Spinal cord (tissue), 10 donors: ENCODE data around the gene KLHDC4. TPM values are rescaled to one million over a fixed set of nuclear protein-coding genes. Genes with fewer than 3 reads are reported as not detected.
"Not testable (repeated sequence)": the region's sequence is repeated elsewhere in the genome, so short reads cannot be mapped to it uniquely, and the experiment has no call there.

Source experiments
- DNase-seq, 6 donors: peaks; one replicate each; pipeline versions ENCODE4 v3.0.0 to v3.0.0-alpha.2; 2013 to 2015; ENCODE audit warnings: low spot score in 6 of 6, low read depth in 4 of 6
- H3K27ac ChIP-seq: one replicate; pipeline ENCODE4 v1.5.1; 2013; ENCODE audit warnings: low read depth, low read length, control low read depth
- H3K27me3 ChIP-seq: one replicate; pipeline ENCODE4 v1.6.1; 2013; ENCODE audit warnings: low read length; ENCODE audit not compliant: control insufficient read depth, insufficient read depth
- H3K36me3 ChIP-seq: one replicate; pipeline ENCODE4 v1.6.1; 2013; ENCODE audit warnings: low read length; ENCODE audit not compliant: control insufficient read depth, insufficient read depth
- H3K4me1 ChIP-seq: one replicate; pipeline ENCODE4 v1.6.1; 2013; ENCODE audit warnings: low read length; ENCODE audit not compliant: control insufficient read depth, insufficient read depth
- H3K4me3 ChIP-seq: one replicate; pipeline ENCODE4 v1.5.1; 2013; ENCODE audit warnings: low read depth, low read length, control low read depth
- H3K9me3 ChIP-seq: one replicate; pipeline ENCODE4 v1.6.1; 2013; ENCODE audit warnings: low read length; ENCODE audit not compliant: control insufficient read depth, insufficient read depth
- WGBS: methylation state at CpG from one replicate; pipeline ENCODE4 v1.1.5; 2013; ENCODE audit warnings: missing lambda C conversion rate; ENCODE audit not compliant: insufficient coverage; 5-methylcytosine and 5-hydroxymethylcytosine counted together
- polyA plus RNA-seq, 2 donors: library from polyadenylated mRNA; unstranded; fragments of 120-200 nt; gene quantifications; one replicate each; pipeline ENCODE4 v1.2.1, GENCODE V29; 2013; ENCODE audit not compliant: insufficient read length in 2 of 2
- total RNA-seq, 2 donors: library from RNA; depleted of rRNA in 1 of 2; stranded (reverse); fragments of 120-200 nt in 1 of 2; fragments of >200 nt in 1 of 2; gene quantifications; one replicate each; pipeline versions ENCODE4 v1.2.3 to v1.2.4, GENCODE V29; 2013 to 2014
- donor health status: healthy.

Gene KLHDC4
- total and polyA plus RNA-seq, 4 donors, result 14.1 to 52.3 (median 29.9) TPM

- no peak overlapping the region for H3K27ac ChIP-seq
- H3K36me3 ChIP-seq, result peaks cover 56% of the 10 kb centered on the region
- no peaks in the 10 kb centered on the region for H3K27me3 ChIP-seq
- H3K9me3 ChIP-seq, result no peaks in the 10 kb centered on the region
- no peak for DNase-seq
- WGBS, result 89% methylated on average over 18 of the region's 19 CpGs
- H3K4me3 ChIP-seq, result no peak overlapping the region
- H3K4me1 ChIP-seq, result peaks cover 31% of the 10 kb centered on the region
These were observed 41.1 kb downstream of the KLHDC4 start for GRCh38 chr16:87724490-87725291.

- peak in 5 of 6 donors; percentile 64 to 93 (median 68) for DNase-seq
- H3K27ac ChIP-seq, result peak overlapping the region; percentile 57
- H3K9me3 ChIP-seq, result no peaks in the 10 kb centered on the region
- H3K4me1 ChIP-seq, result peaks cover 31% of the 10 kb centered on the region
- H3K4me3 ChIP-seq, result no peak overlapping the region
- no peaks in the 10 kb centered on the region for H3K27me3 ChIP-seq
- H3K36me3 ChIP-seq, result peaks cover 53% of the 10 kb centered on the region
- WGBS, result 4% methylated on average over 11 of the region's 12 CpGs
These were observed 42.6 kb downstream of the KLHDC4 start for GRCh38 chr16:87723226-87723623.

GRCh38 chr16:87722590-87723225, 43.1 kb downstream of the KLHDC4 start:
- Histone ChIP-seq H3K27ac (peak overlapping the region; percentile 57), H3K4me3 (no peak overlapping the region), H3K27me3 (no peaks in the 10 kb centered on the region), H3K9me3 (no peaks in the 10 kb centered on the region), H3K36me3 (peaks cover 53% of the 10 kb centered on the region), H3K4me1 (peaks cover 31% of the 10 kb centered on the region)
- DNase-seq, result no peak
- WGBS, result 62% methylated on average over 17 of the region's 19 CpGs

- peak in 1 of 6 donors; percentile 25 for DNase-seq
- Histone ChIP-seq H3K27ac (no peak overlapping the region), H3K27me3 (no peaks in the 10 kb centered on the region), H3K4me3 (no peak overlapping the region), H3K36me3 (peaks cover 48% of the 10 kb centered on the region), H3K4me1 (peaks cover 31% of the 10 kb centered on the region), H3K9me3 (no peaks in the 10 kb centered on the region)
- 67% methylated on average over 30 of the region's 33 CpGs for WGBS
These were observed 43.9 kb downstream of the KLHDC4 start for GRCh38 chr16:87721622-87722585.

GRCh38 chr16:87720446-87720845, 45.3 kb downstream of the KLHDC4 start:
- Histone ChIP-seq H3K27me3 (no peaks in the 10 kb centered on the region), H3K36me3 (peaks cover 46% of the 10 kb centered on the region), H3K27ac (no peak overlapping the region), H3K4me3 (no peak overlapping the region), H3K4me1 (peaks cover 29% of the 10 kb centered on the region), H3K9me3 (no peaks in the 10 kb centered on the region)
- no peak for DNase-seq
- WGBS, result 95% methylated on average over 24 of the region's 24 CpGs

GRCh38 chr16:87718831-87719230, 47.0 kb downstream of the KLHDC4 start:
- H3K36me3 ChIP-seq, result peaks cover 57% of the 10 kb centered on the region
- WGBS, result 94% methylated on average over 20 of the region's 28 CpGs
- DNase-seq, result not testable (repeated sequence)

GRCh38 chr16:87715658-87716057, 50.1 kb downstream of the KLHDC4 start:
- H3K27me3 ChIP-seq, result no peaks in the 10 kb centered on the region
- H3K9me3 ChIP-seq, result no peaks in the 10 kb centered on the region
- no peak for DNase-seq
- H3K4me1 ChIP-seq, result no peaks in the 10 kb centered on the region
- 96% methylated on average over 12 of the region's 12 CpGs for WGBS
- no peak overlapping the region for H3K27ac ChIP-seq
- no peak overlapping the region for H3K4me3 ChIP-seq
- peaks cover 69% of the 10 kb centered on the region for H3K36me3 ChIP-seq

More at GRCh38 chr16:87718831-87719230, 47.0 kb downstream of the KLHDC4 start:
- not testable (repeated sequence) for H3K4me3 ChIP-seq, H3K9me3 ChIP-seq, H3K27me3 ChIP-seq, H3K27ac ChIP-seq
- H3K4me1 ChIP-seq, result peaks cover 26% of the 10 kb centered on the region

- H3K27ac ChIP-seq, result no peak overlapping the region
- H3K4me3 ChIP-seq, result no peak overlapping the region
- H3K27me3 ChIP-seq, result no peaks in the 10 kb centered on the region
- no peaks in the 10 kb centered on the region for H3K4me1 ChIP-seq
- 94% methylated on average over 16 of the region's 16 CpGs for WGBS
- H3K9me3 ChIP-seq, result no peaks in the 10 kb centered on the region
- DNase-seq, result no peak
- peaks cover 69% of the 10 kb centered on the region for H3K36me3 ChIP-seq
These were observed 50.6 kb downstream of the KLHDC4 start for GRCh38 chr16:87715231-87715630.

- Histone ChIP-seq H3K27me3 (no peaks in the 10 kb centered on the region), H3K9me3 (no peaks in the 10 kb centered on the region), H3K36me3 (peaks cover 75% of the 10 kb centered on the region), H3K4me1 (no peaks in the 10 kb centered on the region), H3K27ac (no peak overlapping the region), H3K4me3 (no peak overlapping the region)
- DNase-seq, result no peak
- 91% methylated on average over 14 of the region's 19 CpGs for WGBS
These were observed 52.1 kb downstream of the KLHDC4 start for GRCh38 chr16:87713451-87714229.
